ENCODE results near the gene INTS1. TPM values are rescaled to one million over a fixed set of nuclear protein-coding genes. Genes with fewer than 3 reads are reported as not detected.

INTS1 gene
- total and polyA plus RNA-seq, 10 of the 15 experiments (the other 5 are each of a cell fraction or from before 2014, with no cell fraction given) = 0.52 to 89.0 (median 15.1) TPM

GRCh38 chr7:1448958-1449357 lies 55.2 kb downstream of the INTS1 start:
- 72% methylated on average over 13 of the region's 14 CpGs for WGBS (ENCODE audit: insufficient coverage, insufficient replicate concordance, low lambda C conversion rate, missing lambda C conversion rate)
- Histone ChIP-seq H3K27ac (ENCODE audit: control insufficient read depth, insufficient read depth) (no peak overlapping the region), H4K20me1 (ENCODE audit: control insufficient read depth, insufficient read depth) (no peaks in the 10 kb centered on the region), H3K4me2 (ENCODE audit: control insufficient read depth, insufficient read depth) (no peak overlapping the region), H3K27me3 (replicated peaks in 1 of 2; ENCODE audit: control insufficient read depth in 2 of 2, insufficient read depth in 2 of 2, low read length in 1 of 2) (no peaks in the 10 kb centered on the region), H3K9me3 (replicated peaks; ENCODE audit: control insufficient read depth, insufficient read depth, low read length) (no peaks in the 10 kb centered on the region), H2AFZ (ENCODE audit: control insufficient read depth, low read depth, low read length) (no peak overlapping the region), H3K4me3 (no peak overlapping the region), H3K9ac (ENCODE audit: control insufficient read depth, insufficient read depth, low read length) (no peak overlapping the region), H3K4me1 (ENCODE audit: control insufficient read depth, insufficient read depth, low read length) (no peaks in the 10 kb centered on the region), H3K36me3 (ENCODE audit: control insufficient read depth in 2 of 2, insufficient read depth in 2 of 2, low read length in 1 of 2) (no peaks in the 10 kb centered on the region), H3K79me2 (ENCODE audit: control insufficient read depth, insufficient read depth, low read length) (no peaks in the 10 kb centered on the region)
- intact Hi-C loops (cut with micrococcal nuclease; ENCODE audit: unreplicated experiment) = no loop called here
- ChIA-PET SMC1A (ENCODE audit: uncharacterized antibody, unreplicated experiment) (no interaction called here), POLR2A (no interaction called here), RAD21 (ENCODE audit: unreplicated experiment) (no interaction called here), CTCF (no interaction called here)
- no peak for ATAC-seq
- no peak for DNase-seq (ENCODE audit: low read depth, low spot score)
- TF ChIP-seq CHD4 (IDR thresholded peaks at IDR 0.05) = no peak
- TF ChIP-seq WRNIP1 (IDR thresholded peaks at IDR 0.05; ENCODE audit: borderline replicate concordance, low read depth, low read length) = no peak
- no peak for TF ChIP-seq MYC (IDR thresholded peaks at IDR 0.05; ENCODE audit: insufficient read depth, insufficient read length, insufficient replicate concordance, low read length, severe bottlenecking)
- no peak for TF ChIP-seq SMAD1 (IDR thresholded peaks at IDR 0.05; ENCODE audit: low read depth, partially characterized antibody)
- no peak for FAIRE-seq
- no TSS peak for BruUV-seq (replicated peaks)
- in situ Hi-C loops (cut with MboI) = no loop called here

- in situ Hi-C loops (cut with MboI) = no loop called here
- SMC1A ChIA-PET (ENCODE audit: uncharacterized antibody, unreplicated experiment) = no interaction called here
- Histone ChIP-seq H3K27ac (ENCODE audit: control insufficient read depth, insufficient read depth) (no peak overlapping the region), H4K20me1 (ENCODE audit: control insufficient read depth, insufficient read depth) (no peaks in the 10 kb centered on the region), H3K4me1 (ENCODE audit: control insufficient read depth, insufficient read depth, low read length) (no peaks in the 10 kb centered on the region), H3K27me3 (replicated peaks in 1 of 2; ENCODE audit: control insufficient read depth in 2 of 2, insufficient read depth in 2 of 2, low read length in 1 of 2) (no peaks in the 10 kb centered on the region), H3K9ac (ENCODE audit: control insufficient read depth, insufficient read depth, low read length) (no peak overlapping the region), H3K4me3 (no peak overlapping the region), H3K36me3 (ENCODE audit: control insufficient read depth in 2 of 2, insufficient read depth in 2 of 2, low read length in 1 of 2) (no peaks in the 10 kb centered on the region), H3K9me3 (replicated peaks; ENCODE audit: control insufficient read depth, insufficient read depth, low read length) (no peaks in the 10 kb centered on the region), H2AFZ (ENCODE audit: control insufficient read depth, low read depth, low read length) (no peak overlapping the region), H3K79me2 (ENCODE audit: control insufficient read depth, insufficient read depth, low read length) (no peaks in the 10 kb centered on the region), H3K4me2 (ENCODE audit: control insufficient read depth, insufficient read depth) (no peak overlapping the region)
- RAD21 ChIA-PET (ENCODE audit: unreplicated experiment) = no interaction called here
- ATAC-seq (no peak), FAIRE-seq (no peak), DNase-seq (ENCODE audit: low read depth, low spot score) (no peak)
- no TSS peak for BruUV-seq (replicated peaks)
- CTCF ChIA-PET = no interaction called here
- intact Hi-C loops (cut with micrococcal nuclease; ENCODE audit: unreplicated experiment) = no loop called here
- no peak for TF ChIP-seq TCF3 (IDR thresholded peaks at IDR 0.05; ENCODE audit: borderline replicate concordance, insufficient read depth, low read depth, low read length)
- TF ChIP-seq POLR2A (IDR thresholded peaks at IDR 0.05; ENCODE audit: low read depth, low read length) = no peak
- no peak for TF ChIP-seq RBBP5 (conservative IDR thresholded peaks at IDR 0.05)
- POLR2A ChIA-PET = no interaction called here
- WGBS (ENCODE audit: insufficient coverage, insufficient replicate concordance, low lambda C conversion rate, missing lambda C conversion rate) = 50% methylated on average over 13 of the region's 15 CpGs
Measured at GRCh38 chr7:1447551-1448244, 56.5 kb downstream of the INTS1 start.

All from GM12878 (cell line).